ENCODE results near the gene NXPH4. TPM values are rescaled to one million over a fixed set of nuclear protein-coding genes. Genes with fewer than 3 reads are reported as not detected.

The NXPH4 gene
- total RNA-seq, 1 donor from 2014 or later: 62.6 TPM

DNA sequence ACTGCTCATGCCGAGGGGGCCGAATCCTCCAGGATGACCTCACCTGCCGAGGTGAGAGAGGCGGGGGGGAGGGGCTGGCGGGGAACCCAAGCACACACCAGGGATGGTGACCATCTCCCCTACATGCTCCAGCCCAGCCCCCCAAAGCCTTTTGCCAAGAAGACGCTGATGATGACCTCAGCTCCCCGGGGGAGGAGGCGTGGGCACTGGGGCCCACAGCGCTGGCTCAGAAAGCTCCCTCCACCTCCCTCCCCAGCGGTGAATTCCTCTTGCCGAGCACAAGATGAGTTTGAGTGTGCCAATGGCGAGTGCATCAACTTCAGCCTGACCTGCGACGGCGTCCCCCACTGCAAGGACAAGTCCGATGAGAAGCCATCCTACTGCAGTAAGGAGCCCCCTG lies 23.7 kb upstream of the NXPH4 start:
- Mint-ChIP-seq H3K27ac (ENCODE audit: unreplicated experiment) (no peak overlapping the region), H3K4me3 (ENCODE audit: unreplicated experiment) (no peak overlapping the region), H3K36me3 (ENCODE audit: unreplicated experiment) (peaks cover 48% of the 10 kb centered on the region), H3K4me1 (ENCODE audit: unreplicated experiment) (no peaks in the 10 kb centered on the region), H3K9me3 (ENCODE audit: unreplicated experiment) (no peaks in the 10 kb centered on the region), H3K27me3 (ENCODE audit: unreplicated experiment) (no peaks in the 10 kb centered on the region)
- no peak for DNase-seq (ENCODE audit: extremely low spot score, unreplicated experiment)
- TF ChIP-seq, protein P1, sequence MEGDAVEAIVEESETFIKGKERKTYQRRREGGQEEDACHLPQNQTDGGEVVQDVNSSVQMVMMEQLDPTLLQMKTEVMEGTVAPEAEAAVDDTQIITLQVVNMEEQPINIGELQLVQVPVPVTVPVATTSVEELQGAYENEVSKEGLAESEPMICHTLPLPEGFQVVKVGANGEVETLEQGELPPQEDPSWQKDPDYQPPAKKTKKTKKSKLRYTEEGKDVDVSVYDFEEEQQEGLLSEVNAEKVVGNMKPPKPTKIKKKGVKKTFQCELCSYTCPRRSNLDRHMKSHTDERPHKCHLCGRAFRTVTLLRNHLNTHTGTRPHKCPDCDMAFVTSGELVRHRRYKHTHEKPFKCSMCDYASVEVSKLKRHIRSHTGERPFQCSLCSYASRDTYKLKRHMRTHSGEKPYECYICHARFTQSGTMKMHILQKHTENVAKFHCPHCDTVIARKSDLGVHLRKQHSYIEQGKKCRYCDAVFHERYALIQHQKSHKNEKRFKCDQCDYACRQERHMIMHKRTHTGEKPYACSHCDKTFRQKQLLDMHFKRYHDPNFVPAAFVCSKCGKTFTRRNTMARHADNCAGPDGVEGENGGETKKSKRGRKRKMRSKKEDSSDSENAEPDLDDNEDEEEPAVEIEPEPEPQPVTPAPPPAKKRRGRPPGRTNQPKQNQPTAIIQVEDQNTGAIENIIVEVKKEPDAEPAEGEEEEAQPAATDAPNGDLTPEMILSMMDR (IDR thresholded peaks at IDR 0.05): no peak

- no peak overlapping the region for H3K4me3 Mint-ChIP-seq (ENCODE audit: unreplicated experiment)
- DNase-seq (ENCODE audit: extremely low spot score, unreplicated experiment): no peak
- no peaks in the 10 kb centered on the region for H3K27me3 Mint-ChIP-seq (ENCODE audit: unreplicated experiment)
- TF ChIP-seq, protein P1 (IDR thresholded peaks at IDR 0.05): no peak
- peaks cover 49% of the 10 kb centered on the region for H3K36me3 Mint-ChIP-seq (ENCODE audit: unreplicated experiment)
- H3K9me3 Mint-ChIP-seq (ENCODE audit: unreplicated experiment): no peaks in the 10 kb centered on the region
- H3K27ac Mint-ChIP-seq (ENCODE audit: unreplicated experiment): no peak overlapping the region
- no peaks in the 10 kb centered on the region for H3K4me1 Mint-ChIP-seq (ENCODE audit: unreplicated experiment)
Observed at GRCh38 chr12:57193706-57194245, 22.8 kb upstream of the NXPH4 start.

DNA sequence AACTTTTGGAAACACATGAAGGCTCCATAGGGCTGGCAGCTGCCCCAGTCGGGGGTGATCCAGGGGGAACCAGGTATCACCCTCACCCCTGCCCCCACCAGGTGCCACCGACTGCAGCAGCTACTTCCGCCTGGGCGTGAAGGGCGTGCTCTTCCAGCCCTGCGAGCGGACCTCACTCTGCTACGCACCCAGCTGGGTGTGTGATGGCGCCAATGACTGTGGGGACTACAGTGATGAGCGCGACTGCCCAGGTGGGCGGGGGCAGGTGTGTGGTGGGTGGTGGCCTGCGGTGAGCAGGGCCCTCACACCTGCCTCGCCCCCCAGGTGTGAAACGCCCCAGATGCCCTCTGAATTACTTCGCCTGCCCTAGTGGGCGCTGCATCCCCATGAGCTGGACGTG lies 22.3 kb upstream of the NXPH4 start:
- Mint-ChIP-seq H3K36me3 (ENCODE audit: unreplicated experiment) (peaks cover 50% of the 10 kb centered on the region), H3K9me3 (ENCODE audit: unreplicated experiment) (no peaks in the 10 kb centered on the region), H3K27ac (ENCODE audit: unreplicated experiment) (no peak overlapping the region), H3K4me1 (ENCODE audit: unreplicated experiment) (no peaks in the 10 kb centered on the region), H3K27me3 (ENCODE audit: unreplicated experiment) (no peaks in the 10 kb centered on the region), H3K4me3 (ENCODE audit: unreplicated experiment) (no peak overlapping the region)
- TF ChIP-seq, protein P1 (IDR thresholded peaks at IDR 0.05): no peak
- no peak for DNase-seq (ENCODE audit: extremely low spot score, unreplicated experiment)

DNA sequence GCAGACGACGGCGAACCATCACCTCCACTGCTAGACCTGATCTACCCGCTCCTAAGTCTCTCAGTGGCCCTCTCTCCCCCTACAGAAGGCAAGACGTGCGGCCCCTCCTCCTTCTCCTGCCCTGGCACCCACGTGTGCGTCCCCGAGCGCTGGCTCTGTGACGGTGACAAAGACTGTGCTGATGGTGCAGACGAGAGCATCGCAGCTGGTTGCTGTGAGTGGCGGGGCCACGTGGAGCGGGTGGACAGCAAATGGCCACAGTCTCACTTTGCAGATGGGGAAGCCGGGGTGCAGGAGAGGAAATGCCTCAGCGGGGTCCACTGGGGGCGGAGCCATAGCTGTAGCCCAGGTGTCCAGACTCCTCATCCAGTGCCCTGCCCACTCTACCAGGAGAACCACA lies 21.4 kb upstream of the NXPH4 start:
- no peak overlapping the region for H3K27ac Mint-ChIP-seq (ENCODE audit: unreplicated experiment)
- no peak for DNase-seq (ENCODE audit: extremely low spot score, unreplicated experiment)
- no peak overlapping the region for H3K4me3 Mint-ChIP-seq (ENCODE audit: unreplicated experiment)
- peaks cover 54% of the 10 kb centered on the region for H3K36me3 Mint-ChIP-seq (ENCODE audit: unreplicated experiment)
- H3K27me3 Mint-ChIP-seq (ENCODE audit: unreplicated experiment): no peaks in the 10 kb centered on the region
- H3K4me1 Mint-ChIP-seq (ENCODE audit: unreplicated experiment): no peaks in the 10 kb centered on the region
- H3K9me3 Mint-ChIP-seq (ENCODE audit: unreplicated experiment): no peaks in the 10 kb centered on the region
- TF ChIP-seq, protein P1 (IDR thresholded peaks at IDR 0.05): no peak

DNA sequence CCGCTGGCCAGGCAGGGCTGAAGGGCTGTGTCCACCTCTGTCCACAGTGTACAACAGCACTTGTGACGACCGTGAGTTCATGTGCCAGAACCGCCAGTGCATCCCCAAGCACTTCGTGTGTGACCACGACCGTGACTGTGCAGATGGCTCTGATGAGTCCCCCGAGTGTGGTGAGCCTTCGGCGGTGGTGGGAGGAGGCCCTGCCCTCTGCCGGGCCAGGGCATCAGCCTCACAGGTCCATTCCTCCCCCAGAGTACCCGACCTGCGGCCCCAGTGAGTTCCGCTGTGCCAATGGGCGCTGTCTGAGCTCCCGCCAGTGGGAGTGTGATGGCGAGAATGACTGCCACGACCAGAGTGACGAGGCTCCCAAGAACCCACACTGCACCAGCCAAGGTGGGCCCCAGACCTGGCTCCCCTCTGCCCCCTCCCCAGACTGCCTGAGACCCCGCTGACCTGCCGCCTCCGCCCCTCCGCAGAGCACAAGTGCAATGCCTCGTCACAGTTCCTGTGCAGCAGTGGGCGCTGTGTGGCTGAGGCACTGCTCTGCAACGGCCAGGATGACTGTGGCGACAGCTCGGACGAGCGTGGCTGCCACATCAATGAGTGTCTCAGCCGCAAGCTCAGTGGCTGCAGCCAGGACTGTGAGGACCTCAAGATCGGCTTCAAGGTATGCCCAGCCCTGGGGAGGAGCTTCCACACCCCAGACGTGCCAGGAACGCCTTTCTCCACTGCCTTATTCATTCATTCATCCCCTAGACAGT lies 20.8 kb upstream of the NXPH4 start:
- H3K36me3 Mint-ChIP-seq (ENCODE audit: unreplicated experiment): peaks cover 54% of the 10 kb centered on the region
- TF ChIP-seq, protein P1 (IDR thresholded peaks at IDR 0.05): no peak
- no peak for DNase-seq (ENCODE audit: extremely low spot score, unreplicated experiment)
- H3K27me3 Mint-ChIP-seq (ENCODE audit: unreplicated experiment): no peaks in the 10 kb centered on the region
- no peaks in the 10 kb centered on the region for H3K9me3 Mint-ChIP-seq (ENCODE audit: unreplicated experiment)
- H3K4me3 Mint-ChIP-seq (ENCODE audit: unreplicated experiment): no peak overlapping the region
- H3K4me1 Mint-ChIP-seq (ENCODE audit: unreplicated experiment): no peaks in the 10 kb centered on the region
- no peak overlapping the region for H3K27ac Mint-ChIP-seq (ENCODE audit: unreplicated experiment)

All from osteocyte (in vitro differentiated cells).